Fibroblast of gingiva (primary cell): ENCODE data around the gene SIX5.

Source experiments
- DNase-seq: peaks from one replicate; pipeline ENCODE4 v3.0.0-alpha.2; 2011; ENCODE audit warnings: low read depth

SIX5 gene

DNA sequence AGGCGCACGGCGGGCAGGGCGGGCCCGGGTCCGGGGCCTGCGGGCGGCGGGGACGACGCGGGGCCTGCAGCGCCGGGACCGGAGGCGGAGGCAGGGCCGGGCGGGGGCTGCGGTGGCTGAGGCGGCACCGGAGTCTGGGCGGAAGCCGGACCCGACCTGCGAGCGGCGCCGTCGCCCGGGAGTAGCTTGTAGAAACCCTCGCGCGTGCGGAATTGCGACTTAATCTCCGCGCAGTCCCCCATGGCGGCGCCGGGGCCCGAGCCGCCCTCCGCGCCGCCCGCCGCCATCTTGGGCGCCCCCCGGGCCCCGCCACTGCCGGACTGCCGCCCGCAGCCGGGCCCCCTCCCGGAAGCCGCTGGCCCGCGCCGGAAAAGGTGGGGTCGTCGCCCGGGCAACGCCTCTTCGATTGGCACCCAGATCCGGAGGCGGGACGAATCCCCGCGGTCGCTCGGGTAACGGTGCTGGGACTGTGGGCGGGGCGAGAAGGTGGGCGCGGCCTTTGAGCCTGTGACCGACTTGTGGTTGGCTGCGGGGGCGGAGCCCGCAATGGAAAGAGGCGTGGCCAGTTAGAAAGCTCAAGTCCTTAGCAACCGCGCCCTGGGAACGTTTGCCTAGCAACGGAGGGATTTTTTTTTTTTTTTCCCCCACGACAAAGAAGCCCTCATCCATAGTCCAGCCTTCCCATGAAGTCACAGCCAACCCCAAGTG is 23.6 kb upstream of the SIX5 start, which contains the start of gene DMWD:
Gene DMWD, minus strand, starts transcription at position 376 of the 708 bp plus-strand sequence. Its CDS starts 89 bp downstream, at position 287.
- DNase-seq: peak; percentile 98

DNA sequence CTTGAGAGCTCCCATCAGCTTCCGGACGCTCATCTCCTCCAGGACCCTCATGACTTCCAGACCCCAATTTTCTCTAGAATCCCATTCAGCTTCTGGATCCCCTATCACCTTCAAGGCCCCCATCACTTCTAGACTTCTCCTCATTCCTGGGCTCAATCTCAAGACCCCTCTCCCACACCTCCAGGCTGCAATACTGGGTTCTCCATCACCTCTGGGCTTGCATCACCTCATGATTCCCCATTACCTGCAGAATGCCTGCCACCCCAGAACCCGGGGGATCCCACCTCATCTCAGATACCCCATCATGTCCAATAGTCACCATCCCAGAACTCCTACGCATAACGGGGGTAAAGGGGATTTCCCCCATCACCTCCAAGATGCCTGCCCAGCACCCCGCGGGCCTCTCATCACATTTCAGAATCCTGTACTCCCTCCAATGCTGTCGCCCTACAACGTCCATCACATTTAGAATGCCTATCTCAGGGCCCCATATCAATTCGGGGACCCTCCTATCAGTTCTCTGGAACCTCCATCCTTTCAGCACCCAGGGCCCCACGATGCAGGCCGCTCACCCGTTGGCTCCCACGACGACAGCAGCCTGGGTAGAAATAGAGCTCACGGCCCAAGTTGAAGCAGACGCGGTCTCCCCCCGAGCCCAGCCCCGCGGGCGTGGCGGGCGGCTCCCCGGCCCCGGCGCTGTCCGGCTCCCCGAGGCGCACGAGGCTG is 22.9 kb upstream of the SIX5 start:
- DNase-seq: no peak

DNA sequence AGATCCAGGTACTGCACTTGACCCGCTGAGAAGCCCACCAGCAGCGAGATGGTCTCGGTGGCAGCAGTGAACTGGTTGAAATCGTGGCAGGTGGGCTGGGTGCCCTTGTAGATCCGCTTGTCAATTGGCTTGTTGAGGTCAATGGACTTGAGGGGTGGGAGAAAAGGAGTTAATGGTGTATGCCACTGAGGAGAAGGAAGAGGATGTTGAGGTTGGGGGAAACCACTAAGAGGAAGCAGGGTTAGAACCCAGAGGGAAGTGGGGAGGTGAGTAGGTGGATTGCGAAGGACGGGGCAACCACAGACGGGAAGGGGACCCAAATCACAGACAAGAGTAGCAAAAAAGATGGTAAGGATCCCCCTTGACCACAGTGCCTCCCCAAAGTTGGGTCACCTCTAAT is 21.9 kb upstream of the SIX5 start:
- DNase-seq: no peak

DNA sequence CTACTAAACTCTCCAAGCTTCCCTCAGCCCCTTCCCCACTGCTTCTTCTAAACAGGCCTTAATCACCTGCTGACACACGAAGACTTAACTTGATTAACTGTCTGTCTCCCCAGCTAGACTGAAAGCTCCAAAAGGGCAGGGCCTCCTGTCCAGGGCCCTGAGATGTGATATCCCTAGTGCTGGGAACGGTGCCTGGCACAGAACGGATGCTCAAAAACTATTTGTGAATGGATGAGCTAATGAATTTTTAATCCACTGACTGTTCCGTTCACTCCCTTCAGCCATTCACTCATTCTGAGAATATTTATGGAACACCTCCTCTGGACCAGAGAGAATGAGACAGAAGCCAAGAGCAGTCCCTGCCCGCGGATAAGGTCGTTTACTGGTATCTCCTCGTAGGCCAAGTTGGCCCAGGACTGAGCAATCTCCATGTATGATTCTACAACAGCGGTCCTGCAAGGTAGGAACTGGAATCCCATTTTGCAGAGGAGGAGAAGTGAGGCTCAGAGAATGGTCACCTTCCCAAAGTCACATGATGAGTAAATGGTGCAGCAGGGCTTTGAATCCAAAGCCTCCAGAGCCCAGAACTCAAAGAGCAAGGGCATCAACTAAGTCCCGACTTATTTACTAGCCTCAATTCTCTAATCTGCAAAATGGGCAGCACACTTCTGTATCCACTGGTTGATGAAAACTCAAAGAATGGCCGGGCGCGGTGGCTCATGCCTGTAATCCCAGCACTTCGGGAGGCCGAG is 20.2 kb upstream of the SIX5 start:
- DNase-seq: no peak

DNA sequence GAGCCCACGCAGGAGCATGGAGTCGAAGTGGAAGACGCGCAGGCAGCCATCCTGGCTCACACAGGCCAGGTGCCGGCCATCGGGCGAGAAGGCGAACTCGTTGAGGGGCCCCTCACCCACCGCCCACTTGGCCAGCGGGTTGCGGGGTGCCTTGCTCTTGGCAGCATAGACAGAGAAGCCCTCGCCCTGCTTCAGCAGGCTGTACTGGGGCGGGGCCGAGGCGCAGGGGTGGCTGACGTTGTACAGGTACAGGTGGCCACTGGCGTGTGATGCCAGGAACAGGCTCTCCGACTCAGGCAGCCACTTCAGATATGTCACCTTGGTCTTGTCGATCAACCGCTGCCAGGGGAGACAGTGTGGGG is 17.5 kb upstream of the SIX5 start:
- no peak for DNase-seq

DNA sequence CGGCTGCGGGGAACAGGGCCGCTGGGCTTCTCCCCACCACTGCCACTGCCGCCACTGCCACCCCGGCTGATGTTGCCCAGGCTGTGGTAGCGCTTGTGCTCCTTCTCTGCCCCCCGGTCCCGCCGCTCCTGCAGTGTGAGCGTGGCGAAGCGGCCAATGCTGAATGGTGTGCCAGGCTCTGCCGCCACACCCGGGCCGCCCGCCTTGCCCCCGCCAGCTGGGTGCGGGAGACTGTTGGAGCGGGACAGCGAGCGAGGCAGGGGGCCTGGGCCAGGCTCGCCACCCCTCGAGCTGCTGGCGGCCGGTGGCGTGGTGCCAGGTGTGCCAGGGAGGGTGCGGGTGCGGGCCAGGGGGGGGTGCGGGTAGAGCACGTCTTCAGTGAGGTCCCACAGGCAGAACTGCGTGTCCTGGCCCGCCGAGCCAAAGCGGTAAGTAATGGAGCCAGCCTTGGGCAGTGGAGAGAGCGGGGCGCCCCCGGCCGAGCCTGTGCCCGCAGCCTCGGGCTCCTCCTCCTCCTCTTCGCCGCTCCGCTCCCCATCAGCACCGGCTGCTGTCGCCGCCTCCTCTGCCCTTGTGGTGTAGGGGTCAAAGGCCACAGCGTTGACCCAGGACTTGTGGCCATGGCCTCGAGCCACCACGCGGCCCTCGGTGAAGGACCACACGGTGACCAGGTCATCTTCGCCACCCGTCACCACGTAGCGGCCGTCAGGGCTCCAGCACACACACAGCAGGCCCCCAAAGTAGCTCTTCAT is 16.9 kb upstream of the SIX5 start:
- no peak for DNase-seq

DNA sequence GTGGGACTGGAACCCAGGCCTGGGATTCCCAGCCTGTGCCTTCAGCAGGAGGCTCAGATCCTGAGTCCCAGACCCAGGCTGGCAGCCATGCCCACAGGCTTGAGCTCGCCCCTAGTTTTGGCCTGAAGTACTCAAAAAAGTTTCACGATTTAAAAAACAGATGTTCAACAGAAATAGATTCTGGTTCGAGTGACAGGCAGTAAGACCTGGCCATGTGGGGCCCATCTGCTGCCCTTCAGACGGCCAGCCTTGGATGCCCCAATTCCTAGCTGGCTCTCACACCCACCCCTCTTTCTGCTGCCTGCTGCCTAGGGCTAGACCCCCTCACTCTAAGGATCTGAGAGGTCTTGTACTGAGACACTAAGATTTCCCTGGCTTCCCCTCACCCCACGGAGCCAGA is 16.0 kb upstream of the SIX5 start:
- no peak for DNase-seq

DNA sequence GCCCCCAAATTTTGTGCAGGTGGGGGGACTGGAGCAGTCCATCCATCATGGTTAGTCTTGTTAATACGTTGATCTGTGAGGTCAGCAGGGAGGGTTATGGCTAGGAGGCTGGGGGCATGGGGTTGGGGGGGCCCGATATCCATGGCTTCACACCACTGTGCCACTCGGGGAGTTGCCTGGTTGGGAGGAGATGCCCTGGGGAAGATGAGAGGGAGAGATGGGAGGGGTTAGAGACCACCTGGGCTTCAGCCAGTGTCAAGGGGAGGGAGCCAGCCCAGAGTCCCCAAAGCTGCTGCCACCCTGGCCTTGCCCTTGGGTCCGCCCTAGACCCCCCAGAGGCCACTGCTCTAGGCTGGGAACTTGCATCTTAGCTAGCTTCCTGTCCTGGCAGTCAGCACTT is 15.0 kb upstream of the SIX5 start:
- no peak for DNase-seq

DNA sequence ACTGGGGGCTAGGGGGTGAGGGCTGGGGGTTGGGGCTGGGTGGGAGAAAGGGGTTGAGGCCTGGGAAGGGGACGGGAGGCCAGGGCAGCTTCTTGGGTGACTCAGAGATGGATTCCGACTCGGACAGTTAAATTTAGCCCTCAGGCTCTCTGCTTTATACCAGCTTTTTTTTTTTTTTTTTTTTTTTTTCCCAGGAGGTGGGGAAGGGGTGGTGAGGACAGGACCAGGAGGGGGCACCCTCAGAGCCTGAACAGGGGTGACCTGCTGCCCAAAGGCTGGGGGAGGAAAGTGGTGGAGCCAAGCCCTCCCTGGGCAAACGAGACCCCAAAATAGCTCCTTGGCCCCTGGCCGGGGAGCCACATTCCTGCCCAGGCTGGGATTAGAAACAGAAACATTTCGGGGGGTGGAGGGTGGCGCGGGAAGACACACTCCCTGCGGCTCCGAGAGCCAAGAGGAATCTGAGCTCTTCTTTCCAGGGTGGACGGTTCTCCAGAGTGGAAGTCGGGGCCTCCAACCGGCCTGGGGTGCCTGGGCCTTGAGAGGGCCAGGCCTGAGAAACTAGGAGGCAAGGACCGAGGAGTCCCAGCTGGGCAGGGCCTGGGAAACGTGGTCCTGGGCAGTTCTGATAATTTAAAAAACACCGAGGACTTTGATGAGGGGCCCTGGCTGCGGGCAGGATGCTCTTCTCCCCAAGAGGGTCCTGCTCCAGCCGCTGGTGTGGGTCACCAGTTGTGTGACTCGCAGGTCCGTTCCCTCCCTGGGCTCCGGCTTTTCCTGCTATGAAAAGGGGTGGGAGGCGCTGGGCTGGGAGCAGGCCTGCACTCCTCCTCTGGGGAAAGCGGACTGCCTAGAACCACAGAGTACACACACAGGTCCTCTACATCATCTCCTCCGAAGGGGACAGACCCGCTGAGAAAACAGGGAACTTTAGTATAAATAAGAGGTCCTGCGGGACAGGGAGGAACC is 14.1 kb upstream of the SIX5 start:
- peak; percentile 86 for DNase-seq

DNA sequence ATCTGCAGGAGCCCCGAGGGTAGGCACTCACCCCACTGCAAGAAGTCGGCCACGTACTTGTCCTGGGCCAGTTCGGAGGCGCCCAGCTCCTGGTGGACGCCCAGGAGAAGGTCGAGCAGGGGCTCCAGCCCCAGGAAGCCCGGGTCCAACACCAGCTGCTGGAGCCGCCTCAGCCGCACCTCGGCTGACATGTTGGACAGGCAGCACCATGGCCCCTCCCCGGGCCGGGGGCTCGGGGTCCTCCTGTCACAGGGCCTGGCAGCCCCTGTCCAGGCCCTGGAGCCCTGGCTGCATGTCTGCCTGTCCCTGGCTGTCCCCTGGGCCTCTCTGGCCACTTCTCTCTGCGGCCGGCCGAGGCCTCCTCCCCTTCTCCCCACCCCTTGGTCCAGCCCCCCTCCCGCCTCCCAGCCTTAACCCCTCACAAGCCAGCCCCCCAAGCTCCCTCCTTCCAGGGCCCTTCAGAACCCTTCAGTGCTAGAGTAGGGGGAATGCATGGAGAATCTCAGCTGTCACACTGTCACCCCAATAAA is 13.2 kb upstream of the SIX5 start, which contains the start of gene DMPK:
Gene DMPK, minus strand, starts transcription at position 329 of the 530 bp plus-strand sequence. Its CDS starts 138 bp downstream, at position 191.
- peak; percentile 54 for DNase-seq

DNA sequence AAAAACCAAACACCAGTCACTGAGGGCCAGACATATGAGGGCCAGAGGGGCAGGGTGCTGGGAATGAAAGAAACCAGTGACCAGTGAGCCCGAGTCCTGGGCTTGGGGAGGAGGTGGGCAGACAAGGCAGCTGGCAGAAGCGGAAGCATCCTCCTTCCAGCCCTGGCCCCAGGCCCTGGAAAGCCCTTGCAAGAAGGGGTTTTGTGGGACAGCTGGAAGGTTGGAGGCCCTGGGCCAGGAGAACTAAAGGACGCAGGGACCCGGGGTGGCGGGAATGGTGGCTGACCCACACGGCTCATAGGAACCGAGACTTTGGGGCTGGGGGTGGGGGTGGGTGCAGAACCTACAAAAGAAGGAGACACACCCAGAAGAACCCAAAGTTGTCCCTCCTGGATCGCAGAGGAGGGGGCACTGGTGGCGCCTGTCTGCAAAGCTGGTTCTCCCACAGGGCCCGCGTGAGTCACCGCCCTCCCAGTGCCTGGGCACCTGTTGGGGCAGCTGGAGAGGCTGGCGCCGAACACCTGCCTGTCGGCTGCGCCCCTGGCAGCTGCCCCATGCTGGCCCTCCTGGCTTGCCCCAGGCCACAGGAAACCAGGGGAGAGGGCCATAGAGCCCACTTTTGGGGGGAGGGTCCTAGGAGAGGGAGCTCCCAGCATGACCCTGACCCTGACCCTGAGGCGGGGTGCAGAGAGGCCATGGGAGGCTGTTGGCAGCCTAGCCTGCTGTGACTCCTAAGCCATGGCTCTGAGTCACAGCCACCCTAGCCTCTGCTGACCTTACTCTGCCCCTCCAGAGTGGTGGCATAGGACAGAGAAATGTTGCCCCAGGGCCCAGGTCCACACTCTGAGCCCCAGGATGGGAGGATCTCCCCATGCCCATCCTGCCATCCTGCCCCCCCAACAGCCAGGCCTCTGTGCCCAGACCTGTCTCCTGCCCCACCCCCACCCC is 12.4 kb upstream of the SIX5 start:
- no peak for DNase-seq

DNA sequence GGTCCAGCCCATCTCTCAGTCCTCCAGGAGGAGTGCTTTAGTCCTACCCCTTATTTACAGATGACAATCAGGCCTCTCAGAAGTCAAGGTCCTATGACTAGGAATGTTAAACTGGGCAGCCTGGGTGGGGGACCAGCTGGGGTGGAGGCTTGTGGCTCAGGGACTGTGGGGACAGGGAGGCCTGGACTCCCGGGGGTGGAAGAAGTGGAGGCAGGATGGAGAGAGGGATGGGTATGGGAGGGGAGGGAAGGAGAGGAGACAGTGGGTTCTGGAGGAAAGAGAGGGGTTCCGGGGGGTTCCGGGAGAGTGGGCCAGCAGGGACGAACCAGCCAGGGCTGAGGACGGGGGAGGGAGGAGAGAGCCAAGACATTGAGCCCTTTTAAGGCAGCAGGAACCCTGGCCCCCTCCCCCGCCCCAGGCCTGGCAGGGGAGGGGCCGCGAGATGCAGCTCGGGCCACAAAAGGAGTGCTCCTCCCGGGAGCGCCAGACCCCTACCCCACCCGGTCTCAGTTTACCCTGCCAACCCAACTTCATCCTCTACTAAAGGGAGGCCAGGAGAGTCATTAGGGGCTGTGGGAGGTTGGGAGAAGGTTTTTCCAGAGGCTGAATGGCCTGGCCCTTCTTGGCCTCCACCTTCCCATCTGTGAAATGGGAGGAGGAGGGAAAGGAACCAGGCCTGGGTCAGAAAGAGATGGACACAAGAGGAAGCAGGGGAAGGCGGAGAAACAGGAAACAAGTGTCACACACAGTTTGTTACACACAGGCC is 11.6 kb upstream of the SIX5 start:
- no peak for DNase-seq

DNA sequence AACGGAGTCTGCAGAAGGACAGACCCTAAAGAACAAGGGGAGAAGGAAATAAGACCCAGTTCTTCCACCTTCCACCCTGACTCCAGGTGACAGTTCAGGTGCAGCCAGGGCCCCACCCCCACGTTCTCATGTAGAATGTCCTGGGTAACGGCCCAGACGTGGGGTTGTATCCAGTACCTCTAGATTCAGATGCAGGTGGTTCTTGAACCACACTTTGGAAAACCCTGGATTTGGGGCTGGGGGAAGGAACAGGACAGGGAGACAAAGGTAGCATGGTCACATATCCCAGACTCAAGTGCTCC is 11.0 kb upstream of the SIX5 start:
- no peak for DNase-seq

DNA sequence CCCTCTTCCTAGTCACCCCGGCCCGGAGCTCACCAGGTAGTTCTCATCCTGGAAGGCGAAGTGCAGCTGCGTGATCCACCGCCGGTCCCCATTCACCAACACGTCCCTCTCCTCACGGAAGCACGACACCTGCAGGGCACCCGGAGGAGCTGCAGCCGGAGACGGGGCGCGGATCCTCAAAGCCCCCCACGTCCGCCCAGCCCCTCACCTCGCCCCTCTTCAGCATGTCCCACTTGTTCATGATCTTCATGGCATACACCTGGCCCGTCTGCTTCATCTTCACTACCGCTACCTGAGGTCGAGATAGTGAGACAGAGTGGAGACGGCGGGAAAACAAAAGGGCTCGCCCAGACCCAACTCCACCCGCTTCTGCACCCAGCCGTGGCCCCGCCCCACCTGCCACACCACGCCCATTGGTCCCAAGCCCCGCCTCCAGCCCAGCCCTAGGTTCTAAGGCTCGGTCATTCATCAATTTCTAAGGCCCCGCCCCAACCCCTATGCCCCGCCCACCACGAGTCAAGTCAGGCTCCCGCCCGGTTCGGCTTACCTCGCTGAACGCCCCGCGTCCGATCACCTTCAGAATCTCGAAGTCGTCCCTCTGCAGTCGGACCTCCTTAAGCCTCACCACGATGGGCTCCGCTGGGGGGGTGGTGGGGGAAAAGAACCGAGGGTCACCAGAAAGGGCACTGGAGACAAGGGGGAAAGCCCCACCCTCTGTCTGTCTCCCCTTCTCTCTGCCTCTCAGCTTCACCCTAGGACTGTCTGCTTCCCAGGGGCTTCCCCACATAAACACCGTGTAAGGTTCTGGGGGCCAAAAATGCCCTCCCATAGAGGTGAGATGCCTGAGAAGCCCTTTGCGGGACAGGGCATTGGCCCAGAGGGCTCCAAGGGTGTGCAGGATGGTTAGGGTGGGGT is 10.4 kb upstream of the SIX5 start:
- no peak for DNase-seq

DNA sequence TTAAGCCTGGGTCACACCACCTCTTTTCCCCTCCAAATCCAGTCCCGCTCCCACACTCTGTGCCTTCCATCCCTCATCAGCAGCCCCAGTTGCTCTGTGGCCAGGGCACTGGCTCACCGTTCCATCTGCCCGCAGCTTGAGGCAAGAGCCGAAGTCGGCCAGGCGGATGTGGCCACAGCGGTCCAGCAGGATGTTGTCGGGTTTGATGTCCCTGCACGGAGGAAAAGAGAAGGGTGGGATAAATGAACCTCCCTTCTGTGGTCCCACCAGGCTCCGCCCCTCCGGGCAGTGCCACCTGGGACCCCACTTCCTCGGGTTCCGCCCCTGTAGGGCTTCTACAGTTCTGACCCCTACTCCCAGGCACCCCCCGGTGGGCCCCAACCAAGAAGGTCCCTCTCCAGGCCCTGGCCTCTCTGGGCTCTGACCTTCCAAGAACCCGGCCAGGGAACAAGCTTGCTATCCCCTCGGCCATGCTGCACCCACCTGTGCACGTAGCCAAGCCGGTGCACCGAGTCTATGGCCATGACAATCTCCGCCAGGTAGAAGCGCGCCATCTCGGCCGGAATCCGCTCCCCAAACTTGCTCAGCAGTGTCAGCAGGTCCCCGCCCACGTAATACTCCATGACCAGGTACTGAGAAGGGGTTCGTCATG is 9.1 kb upstream of the SIX5 start:
- no peak for DNase-seq

DNA sequence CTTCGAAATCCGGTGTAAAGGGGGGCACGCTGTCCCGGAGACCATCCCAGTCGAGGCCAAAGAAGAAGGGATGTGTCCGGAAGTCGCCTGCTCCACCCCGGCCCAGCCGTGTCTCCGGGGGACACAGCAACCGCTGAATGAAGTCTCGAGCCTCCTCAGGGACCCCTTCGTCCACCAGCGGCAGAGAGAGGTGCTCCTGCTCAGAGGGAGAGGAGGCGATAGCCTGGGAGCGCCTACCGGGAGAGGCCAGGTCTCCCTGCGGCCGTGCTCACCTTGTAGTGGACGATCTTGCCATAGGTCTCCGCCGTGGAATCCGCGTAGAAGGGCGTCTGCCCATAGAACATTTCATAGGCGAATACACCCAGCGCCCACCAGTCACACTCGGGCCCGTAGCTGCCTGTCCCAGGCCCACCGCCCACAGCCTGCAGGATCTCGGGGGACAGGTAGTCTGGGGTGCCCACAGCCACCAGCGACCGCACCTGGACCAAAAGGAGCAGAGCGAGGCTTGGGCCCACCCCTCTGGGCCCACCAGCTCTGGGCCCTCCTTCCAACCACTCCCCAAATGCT is 8.4 kb upstream of the SIX5 start:
- DNase-seq: no peak

DNA sequence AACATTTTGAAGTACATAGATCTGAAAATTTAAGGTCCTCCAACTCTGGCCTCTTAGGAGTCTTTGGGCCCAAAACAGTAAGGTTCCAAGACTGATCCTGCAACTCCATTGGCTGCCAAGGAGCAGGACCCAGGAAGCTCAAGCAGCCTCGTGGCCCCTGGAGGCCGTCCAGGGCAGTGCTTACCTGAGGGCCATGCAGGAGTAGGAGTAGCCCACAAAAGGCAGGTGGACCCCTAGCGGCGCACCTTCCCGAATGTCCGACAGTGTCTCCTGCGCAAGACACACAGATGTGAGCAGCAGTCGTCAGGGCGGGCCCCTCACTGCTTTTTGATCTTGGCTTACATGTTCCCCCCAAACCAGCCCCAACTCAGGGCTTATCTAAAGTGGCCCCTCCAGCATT is 5.7 kb upstream of the SIX5 start:
- no peak for DNase-seq
